Mucosa of descending colon (tissue), 3 donors: ENCODE measurements around the gene CBFA2T3. TPM values are rescaled to one million over a fixed set of nuclear protein-coding genes. Genes with fewer than 3 reads are reported as not detected.

Experiments used
- ATAC-seq: fragments of 200-7000 bp; cut with Tn5 transposase; one replicate; pipeline ENCODE4 v1.9.1; 2020; ENCODE audit warnings: mild to moderate bottlenecking, moderate library complexity
- DNase-seq, 3 donors: peaks; one replicate each; pipeline ENCODE4 v3.0.0-alpha.2; 2020
- H3K36me3 ChIP-seq: fragments of 200-600 bp; one replicate; pipeline ENCODE4 v1.8.0; 2021; ENCODE audit warnings: low read depth, mild to moderate bottlenecking
- H3K4me1 ChIP-seq: fragments of 200-600 bp; one replicate; pipeline ENCODE4 v1.8.0; 2021; ENCODE audit warnings: low read depth, mild to moderate bottlenecking
- H3K4me3 ChIP-seq: fragments of 200-600 bp; one replicate; pipeline ENCODE4 v1.8.0; 2021; ENCODE audit warnings: mild to moderate bottlenecking
- H3K9me3 ChIP-seq: fragments of 200-600 bp; one replicate; pipeline ENCODE4 v1.8.0; 2021; ENCODE audit warnings: mild to moderate bottlenecking
- CTCF ChIP-seq: fragments of 200-600 bp; IDR thresholded peaks from one replicate; pipeline ENCODE4 v1.8.0; 2022; ENCODE audit warnings: antibody characterized with exemption, mild to moderate bottlenecking
- intact Hi-C, 2 donors: fragments of 100-400 bp; cut with DNase I in 1 of 2; cut with micrococcal nuclease in 1 of 2; formaldehyde crosslinking; loops; one replicate each; pipeline versions ENCODE4 v1.11.0 to v1.11.1; 2022; cut with DNase I, micrococcal nuclease
- total RNA-seq, 3 donors: library from RNA; stranded (reverse); fragmentation: NEBNext Ultra II Directional in 2 of 3; extraction: Animal tissue kit (Norgen Biotek cat#: 25700) in 2 of 3; gene quantifications; one replicate each; pipeline versions ENCODE4 v1.2.1 to v1.2.4, GENCODE V29; 2021 to 2023
- donor health status: DM: no; HTN: no; CAD: no; lungs with moderate emphysema.
- donor health status: DM: no; HTN: no; CAD: no.
- donor health status: DM: no; HTN: yes; CAD: no.

The CBFA2T3 gene
- total RNA-seq, 3 donors from 2014 or later: 6.9 to 12.8 (median 8.4) TPM

GRCh38 chr16:88847654-88848053 is 129.4 kb downstream of the CBFA2T3 start:
- H3K36me3 ChIP-seq: no peaks in the 10 kb centered on the region
- H3K9me3 ChIP-seq: no peaks in the 10 kb centered on the region
- no peak for DNase-seq
- TF ChIP-seq CTCF: no peak
- H3K4me3 ChIP-seq: no peak overlapping the region
- intact Hi-C loops: no loop called here
- no peaks in the 10 kb centered on the region for H3K4me1 ChIP-seq
- no peak for ATAC-seq

- no peak for TF ChIP-seq CTCF
- Histone ChIP-seq H3K36me3 (no peaks in the 10 kb centered on the region), H3K9me3 (no peaks in the 10 kb centered on the region), H3K4me1 (no peaks in the 10 kb centered on the region), H3K4me3 (no peak overlapping the region)
- ATAC-seq (no peak), DNase-seq (peak in 1 of 3 donors; percentile 44)
- intact Hi-C loops: no loop called here
Measured at GRCh38 chr16:88846088-88846487, 130.9 kb downstream of the CBFA2T3 start.

GRCh38 chr16:88844419-88845036 is 132.5 kb downstream of the CBFA2T3 start:
- no peaks in the 10 kb centered on the region for H3K9me3 ChIP-seq
- no peaks in the 10 kb centered on the region for H3K36me3 ChIP-seq
- H3K4me3 ChIP-seq: no peak overlapping the region
- no peaks in the 10 kb centered on the region for H3K4me1 ChIP-seq
- intact Hi-C loops: no loop called here
- no peak for TF ChIP-seq CTCF
- DNase-seq (no peak), ATAC-seq (no peak)

- TF ChIP-seq CTCF: no peak
- Histone ChIP-seq H3K36me3 (no peaks in the 10 kb centered on the region), H3K4me1 (no peaks in the 10 kb centered on the region), H3K9me3 (no peaks in the 10 kb centered on the region), H3K4me3 (no peak overlapping the region)
- DNase-seq (no peak), ATAC-seq (no peak)
- intact Hi-C loops: no loop called here
Measured at GRCh38 chr16:88843256-88843655, 133.8 kb downstream of the CBFA2T3 start.

DNA sequence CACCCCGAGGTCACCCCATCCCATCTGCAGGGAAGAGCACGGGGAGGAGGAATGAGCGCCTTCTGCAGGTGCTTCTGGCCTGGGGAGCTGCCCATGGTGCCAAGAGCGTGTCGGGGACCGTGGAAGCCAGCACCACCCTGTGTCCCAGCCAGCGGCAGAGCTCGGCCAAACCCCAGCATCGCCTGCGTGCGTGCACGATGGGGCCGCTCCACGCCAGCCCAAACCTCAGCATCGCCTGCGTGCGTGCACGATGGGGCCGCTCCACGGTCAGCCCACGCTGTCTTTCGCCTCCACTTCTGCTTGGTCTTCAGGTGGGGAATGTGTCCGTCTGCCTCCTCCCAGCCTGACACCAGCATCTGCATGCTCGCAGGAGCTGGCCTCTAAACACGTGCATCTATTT is 134.2 kb downstream of the CBFA2T3 start:
- Histone ChIP-seq H3K9me3 (no peaks in the 10 kb centered on the region), H3K36me3 (no peaks in the 10 kb centered on the region), H3K4me3 (no peak overlapping the region), H3K4me1 (no peaks in the 10 kb centered on the region)
- TF ChIP-seq CTCF: no peak
- no peak for ATAC-seq
- no peak for DNase-seq
- intact Hi-C loops: no loop called here

- ATAC-seq (no peak), DNase-seq (no peak)
- intact Hi-C loops: no loop called here
- Histone ChIP-seq H3K36me3 (no peaks in the 10 kb centered on the region), H3K9me3 (no peaks in the 10 kb centered on the region), H3K4me3 (no peak overlapping the region), H3K4me1 (no peaks in the 10 kb centered on the region)
- no peak for TF ChIP-seq CTCF
Measured at GRCh38 chr16:88842308-88842756, 134.7 kb downstream of the CBFA2T3 start.
